H1 (cell line): ENCODE measurements around the gene BTBD9. TPM values are rescaled to one million over a fixed set of nuclear protein-coding genes. Genes with fewer than 3 reads are reported as not detected.

ENCODE experiments used
- BACH1 ChIP-seq: IDR thresholded peaks from 2 replicates; pipeline ENCODE4 v1.6.1; 2012; ENCODE audit warnings: low read length, improper control_type of control experiment
- CREB1 ChIP-seq: IDR thresholded peaks from 2 replicates; pipeline ENCODE4 v1.6.1; 2012; ENCODE audit warnings: inconsistent platforms
- HDAC2 ChIP-seq, 2 experiments: fragments of 300-600 bp in 1 of 2; sonication (generic) in 1 of 2; IDR thresholded peaks; 2 replicates each; pipeline ENCODE4 v1.6.1; 2011 to 2012; ENCODE audit warnings: low read depth in 2 of 2, low read length in 2 of 2, mild to moderate bottlenecking in 2 of 2, moderate library complexity in 2 of 2, borderline replicate concordance in 1 of 2, inconsistent platforms in 1 of 2
- RNF2 ChIP-seq: fragments of 200-900, 300-1000 bp; sonication (generic); IDR thresholded peaks from 2 replicates; pipeline ENCODE4 v1.7.1; 2016; ENCODE audit warnings: borderline replicate concordance, low read depth, mild to moderate bottlenecking, antibody characterized with exemption, low read length; ENCODE audit not compliant: poor library complexity, severe bottlenecking; ENCODE audit errors: missing control alignments
- TAF7 ChIP-seq: optimal IDR thresholded peaks from 2 replicates; pipeline ENCODE3; 2011; ENCODE audit warnings: low read depth, mild to moderate bottlenecking, inconsistent platforms, low read length, moderate library complexity, borderline replicate concordance
- YY1 ChIP-seq: IDR thresholded peaks from 2 replicates; pipeline ENCODE4 v1.6.1; 2011; ENCODE audit warnings: low read depth, mild to moderate bottlenecking, low read length
- polyA plus RNA-seq, 7 experiments: library from polyadenylated mRNA; depleted of rRNA in 3 of 7; stranded (reverse) in 5 of 7; unstranded in 2 of 7; fragments of >200 nt in 5 of 7; fragments of 200-250 nt in 2 of 7; gene quantifications; 1 replicate in 5 of 7; 2 replicates in 1 of 7; 4 replicates in 1 of 7; pipeline versions ENCODE4 v1.2.1 to v1.2.3, GENCODE V29; 2011 to 2013; ENCODE audit warnings: missing spikeins in 2 of 7, mixed read lengths in 2 of 7
- total RNA-seq: library from RNA; stranded (reverse); fragmentation: NEBNext Ultra II Directional; extraction: Animal tissue kit (Norgen Biotek cat#: 25700); gene quantifications from 2 replicates; pipeline ENCODE4 v1.2.1, GENCODE V29; 2021

The BTBD9 gene
- total and polyA plus RNA-seq, 2 of the 8 experiments (the other 6 are each of a cell fraction or from before 2014, with no cell fraction given), result 0.92 to 4.1 TPM

GRCh38 chr6:38679668-38680067 lies 39.9 kb upstream of the BTBD9 start (continued):
- TF ChIP-seq CREB1 (no peak), HDAC2 (IDR thresholded peaks at IDR 0.05; ENCODE audit: borderline replicate concordance in 1 of 2, low read depth in 2 of 2, low read length in 2 of 2) (no peak), RNF2 (no peak), YY1 (no peak), BACH1 (no peak), TAF7 (no peak)
